Trophoblast cell (in vitro differentiated cells and primary cell): ENCODE results near the gene P2RX6.

ENCODE experiments used
- DNase-seq, 2 donors: peaks; one replicate each; pipeline ENCODE4 v3.0.0-alpha.2; 2016
- H2AFZ ChIP-seq: 2 replicates; pipeline ENCODE4 v1.6.1; 2013; ENCODE audit warnings: low read length, moderate library complexity, mild to moderate bottlenecking; ENCODE audit not compliant: insufficient read depth, poor library complexity
- H2AK5ac ChIP-seq: 2 replicates; pipeline ENCODE4 v1.6.1; 2013; ENCODE audit warnings: mild to moderate bottlenecking, low read length
- H2BK120ac ChIP-seq: 2 replicates; pipeline ENCODE4 v1.6.1; 2013; ENCODE audit warnings: low read length, mild to moderate bottlenecking, moderate library complexity; ENCODE audit not compliant: insufficient read depth, poor library complexity
- H2BK12ac ChIP-seq: 2 replicates; pipeline ENCODE4 v1.6.1; 2013; ENCODE audit warnings: mild to moderate bottlenecking, low read length, moderate library complexity
- H2BK5ac ChIP-seq: 2 replicates; pipeline ENCODE4 v1.6.1; 2013; ENCODE audit warnings: low read length, low read depth, moderate library complexity, mild to moderate bottlenecking; ENCODE audit not compliant: poor library complexity
- H3K14ac ChIP-seq: 2 replicates; pipeline ENCODE4 v1.6.1; 2013; ENCODE audit warnings: mild to moderate bottlenecking, low read length
- H3K18ac ChIP-seq: 2 replicates; pipeline ENCODE4 v1.6.1; 2013; ENCODE audit warnings: mild to moderate bottlenecking, low read length
- H3K23ac ChIP-seq: 2 replicates; pipeline ENCODE4 v1.6.1; 2013; ENCODE audit warnings: low read length
- H3K27ac ChIP-seq: 2 replicates; pipeline ENCODE4 v1.5.1; 2013; ENCODE audit warnings: low read depth, mild to moderate bottlenecking, inconsistent platforms, low read length, moderate library complexity
- H3K27me3 ChIP-seq: 2 replicates; pipeline ENCODE4 v1.6.1; 2013; ENCODE audit warnings: inconsistent platforms, mild to moderate bottlenecking, low read length, moderate library complexity; ENCODE audit not compliant: insufficient read depth
- H3K36me3 ChIP-seq, 2 experiments: 1 replicate in 1 of 2; 2 replicates in 1 of 2; pipeline ENCODE4 v1.6.1; 2013; ENCODE audit warnings: low read length in 2 of 2, mild to moderate bottlenecking in 2 of 2, moderate library complexity in 1 of 2; ENCODE audit not compliant: insufficient read depth in 2 of 2, control insufficient read depth in 1 of 2
- H3K4ac ChIP-seq: 2 replicates; pipeline ENCODE4 v1.6.1; 2013; ENCODE audit warnings: low read depth, mild to moderate bottlenecking, low read length, moderate library complexity
- H3K4me1 ChIP-seq, 2 experiments: 1 replicate in 1 of 2; 2 replicates in 1 of 2; pipeline ENCODE4 v1.6.1; 2013; ENCODE audit warnings: low read length in 2 of 2, mild to moderate bottlenecking in 2 of 2, moderate library complexity in 1 of 2; ENCODE audit not compliant: insufficient read depth in 2 of 2, control insufficient read depth in 1 of 2
- H3K4me2 ChIP-seq: 2 replicates; pipeline ENCODE4 v1.6.1; 2013; ENCODE audit warnings: inconsistent platforms, mild to moderate bottlenecking, low read length, moderate library complexity
- H3K4me3 ChIP-seq: 2 replicates; pipeline ENCODE4 v1.5.1; 2013; ENCODE audit warnings: mild to moderate bottlenecking, low read depth, low read length, inconsistent platforms
- H3K79me1 ChIP-seq: one replicate; pipeline ENCODE4 v1.6.1; 2013; ENCODE audit warnings: low read length
- H3K79me2 ChIP-seq: 2 replicates; pipeline ENCODE4 v1.6.1; 2013; ENCODE audit warnings: low read length, mild to moderate bottlenecking; ENCODE audit not compliant: control insufficient read depth, insufficient read depth, poor library complexity
- H3K9ac ChIP-seq: 2 replicates; pipeline ENCODE4 v1.6.1; 2013; ENCODE audit warnings: mild to moderate bottlenecking, low read length
- H3K9me3 ChIP-seq: 2 replicates; pipeline ENCODE4 v1.6.1; 2013; ENCODE audit warnings: low read depth, mild to moderate bottlenecking, control low read depth, inconsistent platforms, low read length; ENCODE audit not compliant: insufficient read depth
- H4K12ac ChIP-seq: 2 replicates; pipeline ENCODE4 v1.6.1; 2013; ENCODE audit warnings: low read depth, mild to moderate bottlenecking, low read length, moderate library complexity
- H4K8ac ChIP-seq: 2 replicates; pipeline ENCODE4 v1.6.1; 2013; ENCODE audit warnings: low read depth, mild to moderate bottlenecking, low read length, moderate library complexity
- H4K91ac ChIP-seq: one replicate; pipeline ENCODE4 v1.6.1; 2013; ENCODE audit warnings: low read depth, mild to moderate bottlenecking, low read length, moderate library complexity
- WGBS: extraction: QIAGEN DNeasy Blood & Tissue Kit; methylation state at CpG from one replicate; pipeline ENCODE4 v1.1.7; 2013; ENCODE audit warnings: missing lambda C conversion rate; ENCODE audit not compliant: insufficient read length, insufficient coverage; ENCODE audit errors: extremely low coverage; 5-methylcytosine and 5-hydroxymethylcytosine counted together

The P2RX6 gene

DNA sequence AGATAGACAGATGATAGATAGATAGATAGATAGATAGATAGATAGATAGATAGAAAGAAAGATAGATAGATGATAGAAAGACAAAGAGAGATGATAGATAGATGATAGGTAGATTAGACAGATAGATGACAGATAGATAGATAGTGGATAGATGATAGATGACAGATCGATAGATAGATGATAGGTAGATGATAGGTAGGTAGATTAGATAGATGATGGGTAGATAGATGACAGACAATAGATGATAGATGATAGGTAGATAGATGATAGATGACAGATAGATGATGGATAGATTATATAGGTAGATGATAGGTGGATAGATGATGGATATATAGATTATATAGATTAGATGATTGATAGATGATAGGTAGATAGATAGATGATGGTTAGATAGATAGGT is 28.6 kb upstream of the P2RX6 start:
- no peak overlapping the region for H3K27ac ChIP-seq
- no peak overlapping the region for H2BK5ac ChIP-seq
- H3K4me3 ChIP-seq = no peak overlapping the region
- no peak overlapping the region for H4K91ac ChIP-seq
- no peak overlapping the region for H4K12ac ChIP-seq
- H2BK12ac ChIP-seq = no peak overlapping the region
- no peaks in the 10 kb centered on the region for H3K9me3 ChIP-seq
- no peak overlapping the region for H3K9ac ChIP-seq
- H3K36me3 ChIP-seq = peaks cover 38 to 41% of the 10 kb centered on the region in 2 experiments
- H3K27me3 ChIP-seq = no peaks in the 10 kb centered on the region
- H2AK5ac ChIP-seq = no peak overlapping the region
- H4K8ac ChIP-seq = no peak overlapping the region
- H3K23ac ChIP-seq = no peak overlapping the region
- DNase-seq = no peak
- H3K4me1 ChIP-seq = peaks cover 0 to 8% of the 10 kb centered on the region in 2 experiments
- H3K4me2 ChIP-seq = no peak overlapping the region
- no peak overlapping the region for H2AFZ ChIP-seq
- H3K18ac ChIP-seq = no peak overlapping the region
- H3K79me2 ChIP-seq = peaks cover 8% of the 10 kb centered on the region
- no peak overlapping the region for H3K4ac ChIP-seq
- H3K79me1 ChIP-seq = peaks cover 8% of the 10 kb centered on the region
- WGBS = no CpG with 5 or more reads among the region's 1 CpG
- no peak overlapping the region for H2BK120ac ChIP-seq
- H3K14ac ChIP-seq = no peak overlapping the region

DNA sequence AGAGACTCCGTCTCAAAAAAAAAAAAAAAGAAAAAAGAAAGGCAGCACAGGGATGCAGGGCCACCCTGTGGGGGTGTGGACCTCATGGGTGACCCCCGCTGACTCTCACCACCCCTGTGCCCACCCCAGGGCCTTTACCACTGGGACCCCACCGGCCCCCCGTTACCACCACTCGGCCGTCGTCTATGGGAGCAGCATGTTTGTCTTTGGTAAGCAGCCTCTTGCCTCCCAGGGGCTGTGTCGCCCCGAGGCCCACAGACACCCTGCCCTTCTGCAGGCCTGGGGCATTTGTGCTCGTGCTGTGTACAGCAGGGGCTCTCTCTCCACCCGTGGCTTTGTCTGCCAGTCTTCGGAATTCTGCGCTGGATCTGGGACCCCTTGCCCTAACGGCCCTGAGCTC is 27.6 kb upstream of the P2RX6 start:
- peaks cover 0 to 5% of the 10 kb centered on the region in 2 experiments for H3K4me1 ChIP-seq
- H2BK12ac ChIP-seq = no peak overlapping the region
- no peak overlapping the region for H3K4me3 ChIP-seq
- H3K18ac ChIP-seq = no peak overlapping the region
- no peak overlapping the region for H3K14ac ChIP-seq
- H3K79me1 ChIP-seq = peaks cover 1% of the 10 kb centered on the region
- H3K4me2 ChIP-seq = no peak overlapping the region
- no peak overlapping the region for H3K9ac ChIP-seq
- no peak overlapping the region for H4K8ac ChIP-seq
- peaks cover 2% of the 10 kb centered on the region for H3K9me3 ChIP-seq
- WGBS = no CpG with 5 or more reads among the region's 14 CpGs
- H3K4ac ChIP-seq = no peak overlapping the region
- no peak for DNase-seq
- no peak overlapping the region for H2BK5ac ChIP-seq
- H2BK120ac ChIP-seq = no peak overlapping the region
- H2AFZ ChIP-seq = no peak overlapping the region
- H2AK5ac ChIP-seq = no peak overlapping the region
- H3K79me2 ChIP-seq = peaks cover 3% of the 10 kb centered on the region
- no peak overlapping the region for H3K23ac ChIP-seq
- no peak overlapping the region for H3K27ac ChIP-seq
- no peak overlapping the region for H4K91ac ChIP-seq
- H3K27me3 ChIP-seq = no peaks in the 10 kb centered on the region
- H3K36me3 ChIP-seq = peaks cover 49 to 51% of the 10 kb centered on the region in 2 experiments
- no peak overlapping the region for H4K12ac ChIP-seq

DNA sequence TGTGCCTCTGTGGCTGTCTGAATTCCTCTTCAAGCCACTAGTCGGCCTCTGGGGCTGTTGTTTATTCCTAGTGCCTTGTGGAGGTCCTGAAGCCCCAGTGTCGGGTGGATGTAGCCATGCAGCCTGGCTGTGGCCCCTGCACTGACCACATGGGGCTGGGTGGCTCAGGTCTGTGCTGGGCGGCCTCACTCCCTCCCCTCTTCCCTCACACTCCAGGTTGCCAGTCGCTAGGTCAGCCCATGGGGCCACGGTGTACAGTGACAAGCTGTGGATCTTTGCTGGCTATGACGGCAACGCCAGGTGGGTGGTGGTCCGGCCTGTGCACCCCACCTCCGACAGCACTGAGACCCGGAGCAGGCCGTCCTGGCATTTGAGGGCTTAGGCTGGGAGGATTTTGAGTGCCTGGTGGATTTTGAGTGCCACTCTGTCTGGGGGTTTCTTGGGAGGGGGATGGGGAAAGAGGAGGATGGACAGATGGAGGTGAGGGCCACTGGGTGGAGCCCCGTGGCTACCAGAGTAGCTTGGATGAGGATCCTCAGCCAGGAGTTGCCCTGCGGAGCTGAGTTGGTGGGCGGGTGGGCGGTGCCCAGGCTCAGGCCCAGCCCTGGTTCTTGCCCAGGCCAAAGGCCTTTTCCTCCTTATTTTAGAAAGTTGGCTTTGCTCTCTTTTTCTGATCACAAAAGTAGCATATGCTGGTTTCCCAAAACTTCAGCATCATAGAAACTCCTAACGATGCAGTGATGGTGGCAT is 26.2 kb upstream of the P2RX6 start:
- Histone ChIP-seq H3K23ac (no peak overlapping the region), H3K79me2 (no peaks in the 10 kb centered on the region), H3K27me3 (no peaks in the 10 kb centered on the region), H2AFZ (no peak overlapping the region), H3K18ac (no peak overlapping the region), H3K27ac (no peak overlapping the region), H2BK12ac (no peak overlapping the region), H2BK120ac (no peak overlapping the region), H3K9ac (no peak overlapping the region), H4K8ac (no peak overlapping the region), H3K4me3 (no peak overlapping the region), H3K14ac (no peak overlapping the region), H3K4me1 (no peaks in the 10 kb centered on the region), H2AK5ac (no peak overlapping the region), H3K79me1 (no peaks in the 10 kb centered on the region), H2BK5ac (no peak overlapping the region), H3K9me3 (peaks cover 2% of the 10 kb centered on the region), H4K12ac (no peak overlapping the region), H4K91ac (no peak overlapping the region), H3K4me2 (no peak overlapping the region), H3K4ac (no peak overlapping the region), H3K36me3 (peaks cover 58 to 62% of the 10 kb centered on the region in 2 experiments)
- DNase-seq = no peak
- WGBS = no CpG with 5 or more reads among the region's 16 CpGs

DNA sequence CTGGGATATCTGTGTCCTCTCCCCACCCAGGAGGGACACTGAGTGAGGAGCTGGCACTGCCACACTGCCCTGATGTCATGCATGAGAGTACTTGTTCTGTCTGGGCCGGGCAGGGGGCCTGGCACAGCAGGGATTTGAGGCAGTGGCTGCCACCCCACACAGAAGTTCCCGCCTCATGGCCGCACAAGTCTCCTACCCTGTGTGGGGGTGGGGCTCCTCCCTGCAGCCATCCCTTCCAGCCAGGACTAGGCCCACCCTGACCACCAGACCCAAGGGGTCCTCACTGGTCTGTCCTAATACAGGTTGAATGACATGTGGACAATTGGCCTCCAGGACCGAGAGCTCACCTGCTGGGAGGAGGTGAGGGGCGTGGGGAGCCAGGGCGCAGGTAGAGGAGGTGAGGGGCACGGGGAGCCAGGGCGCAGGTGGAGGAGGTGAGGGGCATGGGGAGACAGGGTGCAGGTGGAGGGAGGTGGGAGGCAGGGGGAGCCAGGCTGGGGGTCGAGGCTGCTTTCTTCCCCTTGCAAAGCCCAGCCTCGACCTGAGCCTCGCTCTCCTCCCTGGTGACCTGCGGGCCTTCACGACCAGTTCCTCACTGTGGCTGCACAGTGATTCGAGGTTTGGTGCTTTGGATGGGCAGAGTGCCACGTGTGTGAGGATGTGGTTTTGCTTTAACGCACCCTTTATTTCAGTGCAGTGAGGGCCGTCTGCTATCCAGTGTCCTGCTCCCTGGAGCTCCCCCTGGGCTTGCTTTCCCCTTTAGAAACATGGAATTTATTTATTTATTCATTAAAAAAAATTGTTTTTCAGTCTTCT is 25.4 kb upstream of the P2RX6 start:
- H3K9ac ChIP-seq = no peak overlapping the region
- H3K23ac ChIP-seq = no peak overlapping the region
- H2AFZ ChIP-seq = no peak overlapping the region
- H3K36me3 ChIP-seq = peaks cover 61 to 64% of the 10 kb centered on the region in 2 experiments
- H3K79me2 ChIP-seq = no peaks in the 10 kb centered on the region
- no peak overlapping the region for H3K4me3 ChIP-seq
- H2BK5ac ChIP-seq = no peak overlapping the region
- no peak overlapping the region for H3K18ac ChIP-seq
- no peak overlapping the region for H2AK5ac ChIP-seq
- H2BK120ac ChIP-seq = no peak overlapping the region
- no peak overlapping the region for H2BK12ac ChIP-seq
- H3K4ac ChIP-seq = no peak overlapping the region
- peaks cover 2% of the 10 kb centered on the region for H3K9me3 ChIP-seq
- DNase-seq = no peak
- H3K27ac ChIP-seq = no peak overlapping the region
- WGBS = no CpG with 5 or more reads among the region's 17 CpGs
- no peaks in the 10 kb centered on the region for H3K4me1 ChIP-seq
- no peak overlapping the region for H3K14ac ChIP-seq
- no peak overlapping the region for H4K91ac ChIP-seq
- no peaks in the 10 kb centered on the region for H3K79me1 ChIP-seq
- no peak overlapping the region for H4K8ac ChIP-seq
- no peak overlapping the region for H4K12ac ChIP-seq
- no peak overlapping the region for H3K4me2 ChIP-seq
- no peaks in the 10 kb centered on the region for H3K27me3 ChIP-seq
